ENCODE results near the gene SAT1.

DNA sequence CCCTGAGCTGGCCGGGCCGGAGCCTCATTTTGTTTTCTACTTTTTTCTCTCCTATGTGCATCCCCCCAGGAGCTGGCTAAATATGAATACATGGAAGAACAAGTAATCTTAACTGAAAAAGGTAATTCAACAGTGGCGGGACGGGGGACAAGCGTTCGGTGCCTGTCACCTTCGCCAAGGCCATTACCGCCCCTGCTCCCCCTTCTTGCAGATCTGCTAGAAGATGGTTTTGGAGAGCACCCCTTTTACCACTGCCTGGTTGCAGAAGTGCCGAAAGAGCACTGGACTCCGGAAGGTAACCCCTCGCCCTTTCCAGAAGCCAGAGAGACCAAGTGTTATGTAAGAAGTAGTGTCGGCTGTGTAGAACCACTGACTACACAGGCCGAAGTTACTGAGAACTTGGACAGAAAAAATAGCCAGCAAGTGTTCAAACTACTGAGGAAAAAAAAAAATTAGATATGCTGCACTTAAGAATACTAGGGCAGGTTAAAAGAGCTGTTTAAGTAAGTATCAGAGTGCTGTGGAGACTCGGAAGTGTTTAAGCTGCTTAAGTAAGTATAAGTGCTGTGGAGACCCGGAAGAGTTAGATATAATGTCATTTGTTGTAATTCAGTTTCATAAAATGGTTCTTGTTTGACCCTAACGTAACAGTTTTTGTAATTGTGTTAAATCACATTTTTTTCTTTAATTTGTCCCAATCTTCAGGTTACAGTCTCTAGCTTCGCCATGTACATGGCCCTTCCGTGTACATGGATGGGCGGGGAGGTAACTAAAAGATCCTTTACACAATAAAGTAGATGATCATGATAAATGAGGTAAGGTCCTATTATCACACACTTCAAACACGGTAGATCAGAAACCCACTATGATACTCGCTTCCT, 856 bp downstream of the SAT1 start:
- no peak for TF ChIP-seq CTCF (conservative IDR thresholded peaks at IDR 0.05 in 1 of 2, IDR thresholded peaks at IDR 0.05 in 1 of 2; ENCODE audit: low read depth in 1 of 2, low read length in 2 of 2)
- TF ChIP-seq EZH2 (IDR thresholded peaks at IDR 0.05; ENCODE audit: low read length, missing control alignments) = no peak

Measured in fibroblast of lung (primary cell).